ENCODE data around the gene FALEC.
A peak's percentile ranks its signal among the peaks of the same experiment; 100 is the strongest.
"Not testable (repeated sequence)": the region's sequence is repeated elsewhere in the genome, so short reads cannot be mapped to it uniquely, and the experiment has no call there.

FALEC gene

DNA sequence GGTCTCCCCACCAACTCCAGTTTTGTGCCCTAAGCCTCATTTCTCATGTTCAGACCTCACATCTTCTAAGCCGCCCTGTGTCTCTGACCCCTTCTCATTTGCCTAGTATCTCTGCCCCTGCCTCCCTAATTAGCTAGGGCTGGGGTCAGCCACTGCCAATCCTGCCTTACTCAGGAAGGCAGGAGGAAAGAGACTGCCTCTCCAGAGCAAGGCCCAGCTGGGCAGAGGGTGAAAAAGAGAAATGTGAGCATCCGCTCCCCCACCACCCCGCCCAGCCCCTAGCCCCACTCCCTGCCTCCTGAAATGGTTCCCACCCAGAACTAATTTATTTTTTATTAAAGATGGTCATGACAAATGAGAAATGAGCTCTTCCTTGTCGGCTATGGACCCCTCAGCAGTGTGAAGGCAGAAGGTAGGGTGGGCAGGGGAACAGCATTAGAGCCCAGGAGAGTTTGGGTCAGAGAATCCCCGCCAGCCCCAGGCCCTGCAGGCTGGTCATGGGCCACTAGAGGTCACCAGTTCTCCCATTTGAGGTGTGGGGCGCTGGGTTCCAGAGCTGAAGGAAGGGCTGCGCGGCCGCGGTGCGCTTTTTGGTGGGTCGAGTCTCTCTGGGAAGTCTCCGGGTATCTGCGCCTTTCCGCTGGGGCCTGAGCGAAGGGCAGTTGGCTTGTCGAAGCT lies 45.2 kb downstream of the FALEC start:
- DNase-seq, result peak; percentile 96

DNA sequence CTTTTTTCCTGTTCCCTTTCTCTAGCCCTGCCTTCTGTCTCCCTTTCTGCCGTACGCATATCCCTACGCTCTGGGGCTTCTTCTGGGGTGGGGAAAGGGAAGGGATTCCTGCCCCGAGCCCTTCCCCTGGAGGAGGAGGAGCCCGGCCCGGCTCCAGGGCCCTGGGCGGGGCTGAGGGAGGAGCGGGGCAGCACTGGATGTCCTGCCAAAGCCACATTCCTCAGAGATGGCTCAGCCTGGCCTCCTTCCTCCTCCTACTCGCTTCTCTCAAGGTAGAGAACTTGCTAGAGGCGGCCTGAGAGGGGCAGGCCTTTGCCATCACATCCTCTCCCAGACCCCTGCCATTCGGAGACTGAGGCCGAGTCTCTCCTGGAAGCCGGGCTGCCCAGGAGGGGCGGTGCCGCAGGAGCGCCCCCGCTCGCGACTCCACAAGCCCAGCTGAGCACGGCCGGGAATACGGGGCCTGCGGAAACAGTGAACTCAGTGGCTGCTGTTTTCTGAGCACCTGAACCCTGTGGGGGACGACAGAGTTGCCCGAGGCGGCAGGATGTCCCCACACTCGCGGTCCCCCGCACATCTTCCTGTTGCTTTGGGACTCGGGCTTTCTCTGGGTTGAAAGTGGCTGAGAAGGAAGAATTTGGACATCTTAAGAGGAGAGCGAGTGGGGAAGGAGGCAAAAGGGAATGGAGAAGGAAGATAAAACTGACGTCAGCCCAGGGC lies 45.9 kb downstream of the FALEC start:
- peak; percentile 96 for DNase-seq

DNA sequence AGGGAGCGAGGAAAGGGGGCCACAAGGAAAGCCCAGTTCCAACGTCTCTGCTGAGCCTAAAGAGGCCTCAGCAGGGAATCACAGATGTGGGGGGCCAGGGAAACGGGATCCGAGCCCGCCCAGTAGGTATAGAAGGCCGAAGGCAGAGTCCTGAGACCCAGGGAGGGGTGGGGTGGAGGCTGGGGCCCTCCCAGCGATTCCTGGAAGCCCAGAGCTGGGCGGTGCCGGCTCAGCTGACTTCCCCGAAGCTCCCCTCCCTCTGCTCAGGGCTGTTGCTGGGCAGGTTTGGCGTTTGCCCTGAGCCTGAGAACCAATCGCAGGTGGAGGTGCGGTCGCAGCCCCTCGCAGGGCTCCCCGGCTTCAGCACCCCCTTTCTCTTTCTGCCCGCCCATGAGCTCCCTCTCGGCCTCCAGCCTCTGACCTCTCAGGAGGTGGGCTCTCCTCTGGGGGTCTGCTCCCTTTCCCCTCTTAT lies 46.5 kb downstream of the FALEC start:
- peak; percentile 67 for DNase-seq

DNA sequence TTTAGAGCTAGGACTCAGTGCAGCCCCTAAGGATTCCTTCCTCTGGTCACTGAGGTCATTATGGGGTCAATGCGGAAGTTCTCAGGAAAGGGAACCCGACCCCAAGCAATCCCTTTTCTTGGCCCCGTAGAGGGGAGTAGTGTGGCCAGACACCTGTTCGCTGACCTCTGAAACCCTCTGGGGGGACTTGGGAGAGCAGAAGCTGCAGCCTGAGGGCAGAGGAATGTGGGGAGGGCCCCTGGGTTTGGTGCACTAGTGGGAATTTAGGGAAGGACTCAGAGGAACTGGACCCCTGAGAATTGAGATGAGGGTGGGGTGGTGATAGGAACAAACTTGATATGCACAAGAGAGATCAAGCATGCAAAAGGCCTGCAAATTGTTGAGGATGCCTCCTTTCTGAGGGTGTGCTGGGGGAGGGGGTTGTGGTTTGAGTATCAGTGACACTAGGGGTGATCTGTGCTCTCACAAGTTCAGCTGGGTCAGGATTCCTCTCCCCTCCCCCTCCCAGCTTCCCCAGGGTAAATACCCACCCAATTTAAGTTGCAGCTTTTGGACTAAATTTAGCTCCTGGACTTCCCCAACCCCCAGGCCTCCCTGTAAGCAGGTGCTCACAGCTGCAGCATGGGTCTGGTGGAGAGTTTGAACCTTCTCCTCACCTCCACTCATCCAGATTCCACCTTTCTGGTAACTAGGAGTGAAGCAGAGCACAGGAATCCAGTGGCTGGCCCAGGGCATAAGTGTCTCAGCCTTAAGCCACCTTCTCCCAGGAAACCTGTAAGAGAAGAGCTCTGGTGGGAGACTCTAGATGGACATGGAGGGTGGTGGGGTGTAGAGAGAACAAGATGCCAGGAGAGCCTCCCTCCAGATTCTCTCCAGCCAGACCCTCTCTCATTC lies 47.1 kb downstream of the FALEC start:
- DNase-seq, result no peak

DNA sequence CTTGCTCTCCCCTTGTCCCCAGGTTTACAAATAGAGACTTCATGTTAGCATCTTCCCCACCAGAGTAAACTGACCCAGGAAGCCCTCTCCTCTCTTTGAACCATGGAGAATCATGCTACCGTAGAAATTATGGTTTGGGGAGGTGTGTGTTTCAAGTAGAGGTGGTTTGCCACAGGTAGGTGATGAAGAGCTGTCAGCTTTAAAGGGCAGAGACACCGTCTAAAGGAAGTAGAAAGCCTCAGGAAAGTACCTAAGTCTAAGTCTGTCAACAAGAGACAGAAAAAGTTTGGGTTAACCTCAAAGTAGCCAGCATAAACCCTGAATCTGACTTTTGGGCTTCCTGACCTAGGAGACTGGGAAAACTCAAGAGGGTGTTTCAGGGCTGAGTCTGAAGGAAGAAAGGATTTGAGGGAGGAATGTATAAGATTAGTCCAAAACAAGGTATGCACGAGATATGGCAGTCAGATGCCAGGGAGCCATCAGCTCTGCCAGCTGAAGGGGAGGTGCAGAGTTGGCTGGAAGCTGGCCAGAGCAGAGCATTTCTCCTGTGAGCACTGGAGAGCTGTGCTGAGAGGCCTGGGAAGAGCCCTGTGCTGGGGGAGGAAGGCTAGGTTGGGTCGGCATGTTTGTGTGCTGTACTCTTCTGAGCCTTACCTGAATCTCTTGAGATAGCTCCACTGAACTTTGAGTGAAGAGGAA lies 47.9 kb downstream of the FALEC start:
- peak; percentile 83 for DNase-seq

DNA sequence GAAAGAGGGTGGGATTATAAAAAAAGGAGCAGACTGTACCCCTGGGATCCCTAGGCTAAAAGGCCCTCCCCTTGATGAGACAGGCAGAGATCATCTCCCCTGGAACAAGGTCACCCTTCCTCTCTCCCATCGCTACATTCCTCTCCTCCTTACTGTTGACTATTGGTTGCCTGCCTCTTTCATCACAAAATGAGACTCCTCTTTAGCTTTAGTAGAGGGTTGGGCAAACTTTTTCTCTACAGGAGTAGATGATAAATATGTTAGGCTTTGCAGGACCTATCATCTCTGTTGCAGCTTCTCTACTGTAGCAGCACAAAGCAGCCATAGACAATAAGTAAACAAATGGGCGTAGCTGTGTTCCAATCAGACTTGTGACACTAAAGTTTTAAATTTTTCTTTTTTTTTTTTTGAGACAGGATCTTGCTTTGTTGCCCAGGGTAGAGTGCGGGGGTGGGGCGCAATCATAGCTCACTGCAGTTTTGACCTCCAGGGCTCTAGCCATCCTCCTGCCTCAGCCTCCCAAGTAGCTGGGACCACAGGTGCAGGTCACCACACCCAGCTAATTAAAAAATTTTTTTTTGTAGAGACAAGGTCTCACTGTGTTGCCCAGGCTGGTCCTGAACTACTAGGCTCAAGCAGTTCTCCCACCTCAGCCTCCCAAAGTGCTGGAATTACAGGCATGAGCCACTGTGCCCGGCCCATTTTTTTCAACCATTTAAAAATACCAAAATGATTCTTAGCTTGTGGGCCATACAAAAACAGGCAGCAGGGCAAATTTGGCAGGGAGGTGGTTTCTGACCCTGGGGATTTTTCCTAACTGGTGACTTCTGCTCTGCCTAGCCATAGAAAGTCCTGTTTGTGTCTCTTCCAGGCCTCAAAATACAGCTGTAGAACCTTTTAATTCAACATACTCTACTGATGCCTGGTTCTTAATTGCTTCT lies 48.8 kb downstream of the FALEC start:
- DNase-seq, result no peak

DNA sequence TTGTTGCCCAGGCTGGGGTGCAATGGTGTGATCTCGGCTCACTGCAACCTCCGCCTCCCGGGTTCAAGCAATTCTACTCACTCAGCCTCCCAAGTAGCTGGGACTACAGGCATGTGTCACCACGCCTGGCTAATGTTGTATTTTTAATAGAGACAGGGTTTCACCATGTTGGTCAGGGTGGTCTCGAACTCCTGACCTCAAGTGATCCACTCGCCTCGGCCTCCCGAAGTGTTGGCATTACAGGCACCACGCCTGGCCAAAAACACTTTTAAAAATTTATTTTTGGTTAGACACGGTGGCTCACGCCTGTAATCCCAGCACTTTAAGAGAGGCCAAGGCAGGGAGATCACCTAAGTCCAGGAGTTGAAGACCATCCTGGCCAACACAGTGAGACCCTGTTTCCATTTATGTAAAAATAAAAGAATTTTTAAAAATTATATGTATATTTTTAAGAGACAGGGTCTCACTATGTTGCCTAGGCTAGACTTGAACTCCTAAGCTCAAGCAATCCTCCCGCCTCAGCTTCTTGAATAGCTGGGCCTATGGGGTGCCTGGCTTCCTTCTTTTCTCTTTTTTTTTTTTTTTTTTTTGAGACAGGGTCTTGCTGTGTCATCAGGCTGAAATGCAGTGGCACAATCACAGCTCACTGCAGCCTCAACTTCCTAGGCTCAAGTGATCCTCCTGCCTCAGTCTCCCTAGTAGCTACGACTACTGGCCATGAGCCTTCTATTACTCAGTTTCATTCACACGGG lies 49.9 kb downstream of the FALEC start:
- DNase-seq, result not testable (repeated sequence)

DNA sequence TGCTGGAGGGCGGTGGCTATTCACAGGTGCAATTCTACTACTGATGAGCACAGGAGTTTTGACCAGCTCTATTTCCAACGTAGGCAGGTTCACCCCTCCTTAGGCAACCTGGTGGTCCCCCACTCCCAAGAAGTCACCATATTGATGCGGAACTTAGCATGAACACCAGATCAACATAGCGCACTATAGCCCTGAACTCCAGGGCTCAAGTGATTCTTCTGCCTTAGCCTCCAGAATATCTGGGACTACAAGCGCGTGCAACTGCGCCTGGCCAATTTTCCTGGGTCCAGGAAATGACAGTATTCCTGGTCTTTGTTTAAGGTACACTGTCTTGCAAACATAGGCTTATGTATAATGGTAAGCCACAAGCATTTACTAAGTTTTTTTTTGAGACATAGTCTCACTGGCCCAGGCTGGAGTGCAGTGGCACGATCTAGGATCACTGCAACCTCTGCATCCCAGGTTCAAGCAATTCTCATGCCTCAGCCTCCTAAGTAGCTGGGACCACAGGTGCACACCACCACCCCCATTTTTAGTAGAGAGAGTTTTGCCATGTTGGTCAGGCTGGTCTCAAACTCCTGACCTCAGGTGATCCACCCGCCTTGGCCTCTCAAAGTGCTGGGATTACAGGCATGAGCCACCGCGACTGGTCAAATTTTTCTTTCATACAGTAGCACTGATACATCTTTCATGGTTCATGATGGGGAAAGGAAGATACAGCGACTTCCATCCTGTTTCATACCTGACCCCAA lies 51.2 kb downstream of the FALEC start:
- no peak for DNase-seq

DNA sequence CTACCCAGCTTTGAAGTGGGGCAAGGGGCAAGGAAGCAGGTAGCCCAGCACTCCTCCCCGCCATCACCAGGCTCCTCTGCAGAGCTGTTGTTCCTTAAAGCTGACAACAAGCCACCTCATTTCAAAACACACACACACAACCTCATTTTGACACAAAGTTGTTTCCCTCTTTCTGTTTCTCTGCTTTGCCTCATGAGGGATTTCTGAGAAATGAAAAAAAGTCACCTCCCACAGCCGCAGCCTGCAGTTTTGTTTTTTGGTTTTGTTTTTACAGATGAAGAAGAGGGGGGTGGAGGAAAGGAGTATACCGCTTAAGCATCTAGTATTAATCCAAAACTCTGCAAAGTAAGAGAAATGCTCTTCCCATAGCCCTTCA lies 51.8 kb downstream of the FALEC start:
- DNase-seq, result no peak

DNA sequence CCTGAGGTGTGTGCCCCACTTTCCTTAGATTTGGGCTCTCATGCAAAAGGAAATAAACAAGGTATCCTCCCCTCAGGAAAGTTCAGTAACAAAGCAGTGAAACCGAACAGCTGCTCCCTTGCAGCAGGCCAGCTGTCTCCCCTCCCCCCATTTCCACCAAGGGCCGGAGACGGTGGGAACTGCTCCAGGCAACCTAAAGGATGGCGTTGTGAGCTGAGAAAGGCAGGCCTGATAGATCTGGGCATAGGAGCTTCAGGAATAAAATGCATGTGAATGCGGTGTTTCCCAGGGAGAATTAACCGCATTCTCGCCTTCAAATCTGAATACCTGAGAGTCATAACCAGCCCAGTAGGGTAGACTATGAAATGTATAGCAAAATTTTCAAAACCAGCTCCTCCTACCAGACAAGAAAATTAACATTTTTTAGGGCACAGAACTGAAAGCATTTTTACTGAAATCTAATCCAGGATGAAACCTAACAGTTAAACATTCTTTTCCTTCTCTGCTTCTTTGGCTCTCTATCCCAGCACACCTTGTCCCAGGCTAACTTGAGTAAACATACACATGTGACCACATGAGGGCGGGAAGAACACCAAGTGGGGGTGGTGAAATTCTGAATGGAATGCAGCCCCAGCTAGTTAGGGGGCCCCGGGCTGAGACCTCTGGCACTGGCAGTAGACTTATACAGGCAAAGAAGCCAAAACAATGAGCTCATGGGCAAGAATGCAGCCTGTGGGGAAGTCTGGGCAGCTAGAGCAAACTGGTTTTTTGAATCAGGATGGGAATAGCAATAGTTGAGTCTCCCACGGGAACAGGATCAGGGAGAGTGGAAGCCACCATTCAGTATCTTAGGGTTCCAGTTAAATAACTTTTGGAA lies 52.4 kb downstream of the FALEC start:
- DNase-seq, result peak; percentile 90

DNA sequence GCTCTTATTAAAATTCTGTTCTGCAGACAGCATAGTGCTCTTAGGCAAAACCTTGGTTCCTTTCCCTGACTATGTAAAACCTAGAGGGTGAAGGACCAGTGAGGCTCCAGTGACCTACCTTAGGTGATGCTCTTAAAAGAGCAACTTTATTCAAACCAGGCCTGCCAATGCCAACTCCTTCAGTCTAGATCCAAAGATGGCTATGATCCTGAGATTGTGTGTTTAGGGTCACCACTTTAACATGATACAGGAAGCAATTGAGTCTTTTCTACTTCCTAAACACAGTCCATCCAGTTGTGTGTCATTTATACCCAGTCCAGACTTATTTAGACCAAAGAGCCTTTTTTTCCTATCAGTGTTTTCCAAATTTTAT lies 53.0 kb downstream of the FALEC start:
- DNase-seq, result no peak

DNA sequence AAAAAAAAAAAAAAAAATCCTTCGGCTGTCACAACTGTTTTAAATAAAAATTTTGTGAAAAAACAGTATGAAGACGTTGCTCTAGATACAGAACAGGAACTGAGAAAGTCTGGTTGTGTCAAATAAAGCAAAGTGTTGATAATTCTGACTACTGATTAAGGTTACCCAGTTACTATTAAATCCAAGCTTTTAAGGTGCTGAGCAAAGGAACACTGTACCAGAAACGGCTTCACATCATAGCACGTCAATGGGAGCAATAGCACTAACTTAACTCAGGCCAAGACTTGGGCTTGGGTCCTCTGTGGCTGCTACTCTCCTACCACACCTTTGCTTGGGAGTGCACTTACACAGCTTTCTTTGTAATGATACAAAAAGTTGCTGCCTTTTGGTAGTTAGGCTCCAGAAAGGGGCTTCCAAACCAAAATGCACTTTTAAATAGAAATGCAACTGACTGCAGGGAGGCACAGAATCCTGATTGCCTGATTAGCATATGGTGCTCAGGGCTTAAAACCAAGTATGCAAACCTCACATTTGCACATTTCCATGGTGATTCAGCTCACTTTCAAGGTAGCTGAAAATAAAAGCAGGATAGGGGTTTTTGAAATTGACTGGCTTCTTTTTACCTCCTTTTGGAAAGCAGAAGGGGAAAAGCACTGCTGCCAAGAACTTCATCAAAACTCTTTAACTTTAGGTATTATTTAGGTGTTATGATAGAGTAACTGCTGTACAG lies 57.5 kb downstream of the FALEC start:
- no peak for DNase-seq

DNA sequence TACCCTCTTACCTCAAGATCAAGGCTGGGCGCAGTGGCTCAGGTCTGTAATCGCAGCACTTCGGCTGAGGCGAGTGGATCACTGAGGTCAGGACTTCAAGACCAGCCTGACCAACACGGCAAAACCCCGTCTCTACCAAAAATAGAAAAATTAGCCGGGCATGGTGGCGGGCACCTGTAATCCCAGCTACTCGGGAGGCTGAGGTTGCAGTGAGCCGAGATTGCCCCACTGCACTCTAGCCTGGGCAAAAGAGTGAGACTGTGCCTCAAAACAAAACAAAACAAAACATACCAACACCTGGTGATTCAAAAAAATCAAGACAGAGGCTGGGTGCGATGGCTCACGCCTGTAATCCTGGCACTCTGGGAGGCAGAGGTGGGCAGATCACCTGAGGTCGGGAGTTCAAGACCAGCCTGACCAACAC lies 58.1 kb downstream of the FALEC start:
- not testable (repeated sequence) for DNase-seq

DNA sequence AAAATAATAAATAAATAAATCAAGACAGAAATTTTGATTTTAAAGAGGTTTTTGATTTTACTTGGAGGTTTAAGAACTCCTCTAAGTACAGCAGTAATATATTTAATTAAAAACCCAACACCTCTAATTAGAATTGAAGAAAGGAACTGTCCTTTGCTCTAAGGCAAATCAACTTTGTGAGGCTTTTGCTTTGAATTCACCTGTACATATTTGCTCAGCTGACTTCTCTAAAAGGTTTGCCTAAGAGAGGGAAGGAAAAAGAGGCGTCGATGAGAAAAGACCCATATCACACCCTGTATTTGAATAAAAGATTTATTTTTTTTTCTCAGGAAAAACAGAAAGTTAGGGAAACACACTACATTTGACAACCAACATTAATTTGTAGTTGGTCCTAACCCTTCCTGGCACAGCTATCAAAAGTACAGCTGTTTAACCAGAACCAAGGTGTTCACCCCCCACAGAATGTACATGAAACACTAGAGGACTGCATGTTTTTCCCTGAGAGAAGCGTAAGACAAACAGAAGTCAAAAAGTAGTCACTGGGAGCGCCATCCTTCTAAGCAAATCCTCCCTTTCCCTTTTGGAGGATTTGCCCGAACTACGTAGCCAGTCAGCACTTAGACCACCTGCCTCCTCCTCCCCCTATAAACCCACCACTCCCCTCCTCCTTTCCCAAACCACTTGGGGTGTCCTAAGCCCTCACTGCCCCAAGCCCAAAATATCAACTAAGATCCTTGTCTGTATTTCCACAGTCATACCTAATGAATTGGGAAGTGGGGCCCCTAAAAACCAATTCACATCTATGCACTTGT lies 58.9 kb downstream of the FALEC start:
- no peak for DNase-seq

DNA sequence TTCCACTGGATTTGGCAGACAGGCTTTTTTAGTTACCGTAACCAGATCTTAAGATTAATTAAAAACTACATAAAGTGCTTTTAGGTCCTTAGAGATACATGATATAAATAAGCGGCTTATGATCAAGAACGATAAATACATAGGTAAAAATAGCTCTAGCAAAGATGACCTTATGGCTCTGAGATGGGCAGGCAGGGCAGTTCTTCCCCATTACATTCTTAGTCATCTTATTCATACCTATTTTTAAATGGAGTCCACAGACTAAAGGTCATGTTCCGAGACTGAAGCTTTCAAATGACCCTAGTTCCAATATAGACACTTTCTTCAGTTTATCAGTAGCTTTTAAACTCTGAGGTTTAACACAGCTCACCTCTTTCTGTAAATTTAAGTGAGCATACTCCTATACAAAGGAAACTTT lies 59.5 kb downstream of the FALEC start:
- no peak for DNase-seq

DNA sequence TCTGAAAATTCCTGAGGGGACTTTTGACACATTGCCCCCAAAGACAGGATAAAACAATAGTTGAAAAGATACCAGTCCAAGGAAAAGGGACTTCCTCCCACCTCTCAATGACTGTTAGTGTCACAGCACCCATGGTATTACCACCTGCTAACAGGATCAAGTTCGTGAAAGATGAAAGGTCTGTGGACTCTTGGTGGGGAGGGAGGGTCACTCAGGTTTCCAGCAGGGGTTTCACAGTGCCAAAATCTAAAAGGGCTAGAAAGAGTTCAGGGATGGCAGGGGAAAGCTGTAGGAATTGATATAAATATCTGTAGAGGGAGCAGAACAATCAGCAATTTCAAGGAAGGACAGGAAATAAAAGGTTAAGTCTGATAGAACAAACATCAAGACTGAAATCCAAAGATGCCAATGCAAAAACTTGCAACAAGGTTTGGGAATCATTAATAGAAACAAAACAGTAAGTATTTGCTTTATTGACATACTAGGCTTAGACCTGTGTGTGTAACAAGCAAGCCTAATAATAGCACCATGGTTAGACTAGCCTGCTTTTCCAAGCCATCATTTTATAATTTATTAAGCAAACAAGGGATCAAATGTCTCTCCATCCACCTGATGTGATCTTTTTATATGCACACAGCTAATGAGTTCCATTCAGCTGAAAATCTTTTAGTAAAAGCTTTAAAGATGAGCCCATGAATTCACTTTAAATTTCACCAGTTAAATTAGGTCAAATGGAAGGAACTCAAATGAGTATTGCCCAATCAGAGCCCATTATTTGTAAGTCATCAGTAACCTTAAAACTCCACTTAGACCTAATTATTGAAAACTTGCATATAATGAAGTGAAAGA lies 60.2 kb downstream of the FALEC start:
- DNase-seq, result no peak

DNA sequence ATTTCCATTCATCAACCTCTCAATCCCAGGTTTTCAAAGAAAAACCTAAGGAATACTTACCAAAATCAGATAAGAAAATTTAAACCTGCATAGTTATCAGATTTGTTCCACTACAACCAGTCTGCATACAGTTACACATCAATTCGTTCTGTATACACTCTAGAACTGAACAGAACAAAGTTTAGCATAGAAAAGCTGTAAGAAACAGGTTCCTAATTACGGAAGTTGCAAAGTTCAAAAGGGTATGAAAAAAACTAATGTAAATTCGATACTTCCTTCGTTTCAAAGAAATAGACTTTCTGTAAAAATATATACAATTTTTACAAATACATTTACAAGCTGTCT lies 60.8 kb downstream of the FALEC start:
- no peak for DNase-seq
